ENCODE data around the gene C2orf92.
"Not testable (repeated sequence)": the region's sequence is repeated elsewhere in the genome, so short reads cannot be mapped to it uniquely, and the experiment has no call there.

C2orf92 gene

GRCh38 chr2:97677480-97677879, 8.0 kb downstream of the C2orf92 start:
- Histone ChIP-seq H3K4me1 (ENCODE audit: control insufficient read depth, low read length) (peaks cover 3% of the 10 kb centered on the region; the same call in 1 of the 2 replicates), H3K79me2 (ENCODE audit: control insufficient read depth, low read length) (no peaks in the 10 kb centered on the region), H3K9me3 (ENCODE audit: control insufficient read depth, insufficient read depth, low read length) (no peaks in the 10 kb centered on the region), H4K20me1 (ENCODE audit: control insufficient read depth, insufficient read depth, low read depth, low read length) (no peaks in the 10 kb centered on the region), H3K36me3 (ENCODE audit: control insufficient read depth, low read length) (no peaks in the 10 kb centered on the region), H3K4me2 (ENCODE audit: low read length) (no peak overlapping the region), H3F3A (ENCODE audit: control insufficient read depth, insufficient read depth) (no peaks in the 10 kb centered on the region), H3K9me2 (replicated peaks; ENCODE audit: control insufficient read depth, low read length) (no peaks in the 10 kb centered on the region), H3K4me3 (ENCODE audit: low read length) (no peak overlapping the region), H3K27me3 (ENCODE audit: control insufficient read depth, low read length) (no peaks in the 10 kb centered on the region; the same call in 1 of the 2 replicates), H3K27ac (ENCODE audit: low read depth, low read length) (no peak overlapping the region)
- no peak for TF ChIP-seq EZH2phosphoT487 (IDR thresholded peaks at IDR 0.05; ENCODE audit: borderline replicate concordance, low read length)
- TF ChIP-seq CTCF (IDR thresholded peaks at IDR 0.05; ENCODE audit: low read depth, low read length, poor library complexity, severe bottlenecking) = no peak

- Histone ChIP-seq H3K4me2 (ENCODE audit: low read length) (no peak overlapping the region), H3K27me3 (ENCODE audit: control insufficient read depth, low read length) (no peaks in the 10 kb centered on the region; the same call in 1 of the 2 replicates), H3F3A (ENCODE audit: control insufficient read depth, insufficient read depth) (no peaks in the 10 kb centered on the region), H4K20me1 (ENCODE audit: control insufficient read depth, insufficient read depth, low read depth, low read length) (no peaks in the 10 kb centered on the region), H3K36me3 (ENCODE audit: control insufficient read depth, low read length) (no peaks in the 10 kb centered on the region), H3K9me3 (ENCODE audit: control insufficient read depth, insufficient read depth, low read length) (no peaks in the 10 kb centered on the region), H3K4me3 (ENCODE audit: low read length) (no peak overlapping the region), H3K4me1 (ENCODE audit: control insufficient read depth, low read length) (peaks cover 3% of the 10 kb centered on the region; the same call in 1 of the 2 replicates), H3K79me2 (ENCODE audit: control insufficient read depth, low read length) (no peaks in the 10 kb centered on the region), H3K9me2 (replicated peaks; ENCODE audit: control insufficient read depth, low read length) (no peaks in the 10 kb centered on the region), H3K27ac (ENCODE audit: low read depth, low read length) (no peak overlapping the region)
- TF ChIP-seq CTCF (IDR thresholded peaks at IDR 0.05; ENCODE audit: low read depth, low read length, poor library complexity, severe bottlenecking) (no peak), EZH2phosphoT487 (IDR thresholded peaks at IDR 0.05; ENCODE audit: borderline replicate concordance, low read length) (no peak)
These were observed 8.8 kb downstream of the C2orf92 start for GRCh38 chr2:97678298-97678697.

- not testable (repeated sequence) for H3K36me3 ChIP-seq (ENCODE audit: control insufficient read depth, low read length); H3K9me2 ChIP-seq (replicated peaks; ENCODE audit: control insufficient read depth, low read length); H3K4me2 ChIP-seq (ENCODE audit: low read length); H3K27me3 ChIP-seq (ENCODE audit: control insufficient read depth, low read length); H3K27ac ChIP-seq (ENCODE audit: low read depth, low read length); H3K4me3 ChIP-seq (ENCODE audit: low read length); H3K79me2 ChIP-seq (ENCODE audit: control insufficient read depth, low read length); H4K20me1 ChIP-seq (ENCODE audit: control insufficient read depth, insufficient read depth, low read depth, low read length); H3K9me3 ChIP-seq (ENCODE audit: control insufficient read depth, insufficient read depth, low read length); H3F3A ChIP-seq (ENCODE audit: control insufficient read depth, insufficient read depth); H3K4me1 ChIP-seq (ENCODE audit: control insufficient read depth, low read length)
These were observed 17.7 kb downstream of the C2orf92 start for GRCh38 chr2:97687235-97687634.

DNA sequence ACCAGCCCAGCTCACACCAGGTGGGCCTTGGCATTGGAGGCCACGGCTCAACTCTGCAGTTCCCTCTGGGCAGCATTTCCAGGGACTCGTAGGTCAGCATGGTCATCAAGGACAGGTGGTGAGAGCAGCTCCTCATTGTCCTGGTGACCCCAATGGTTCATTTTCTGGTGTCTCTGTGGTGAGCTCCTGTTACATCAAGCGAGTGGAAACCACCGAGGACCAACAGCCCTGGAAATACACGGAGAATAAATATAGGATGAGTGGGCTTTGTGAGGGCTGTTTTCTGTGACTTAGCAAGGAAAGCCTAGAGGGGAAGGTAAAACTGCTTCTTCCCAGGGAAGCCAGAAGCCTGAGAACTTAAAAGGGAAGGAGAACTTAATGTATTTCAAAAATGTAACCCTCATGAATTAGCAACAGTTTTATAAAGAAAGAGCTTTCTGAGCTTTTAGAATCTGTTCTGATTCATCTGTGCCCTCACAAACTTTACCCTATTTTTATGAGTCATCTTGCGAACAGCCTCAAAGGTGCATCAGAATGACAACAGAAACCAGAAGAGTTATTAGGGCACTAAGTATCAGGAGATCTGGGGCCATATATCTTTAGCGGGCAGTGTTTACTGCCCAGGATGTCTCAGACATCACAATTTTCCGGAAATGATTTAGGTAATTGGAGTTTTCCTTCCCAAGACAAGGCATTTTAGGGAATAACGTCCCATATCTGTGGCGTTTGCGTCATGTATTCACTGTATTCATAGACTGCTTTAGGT, 18.7 kb downstream of the C2orf92 start:
- Histone ChIP-seq H3K4me2 (ENCODE audit: low read length) (no peak overlapping the region), H3K27me3 (ENCODE audit: control insufficient read depth, low read length) (peaks cover 6% of the 10 kb centered on the region), H3K4me3 (ENCODE audit: low read length) (no peak overlapping the region), H3K79me2 (ENCODE audit: control insufficient read depth, low read length) (no peaks in the 10 kb centered on the region), H4K20me1 (ENCODE audit: control insufficient read depth, insufficient read depth, low read depth, low read length) (no peaks in the 10 kb centered on the region), H3K4me1 (ENCODE audit: control insufficient read depth, low read length) (peaks cover 8% of the 10 kb centered on the region), H3K9me2 (replicated peaks; ENCODE audit: control insufficient read depth, low read length) (no peaks in the 10 kb centered on the region), H3F3A (ENCODE audit: control insufficient read depth, insufficient read depth) (no peaks in the 10 kb centered on the region), H3K9me3 (ENCODE audit: control insufficient read depth, insufficient read depth, low read length) (no peaks in the 10 kb centered on the region), H3K36me3 (ENCODE audit: control insufficient read depth, low read length) (no peaks in the 10 kb centered on the region), H3K27ac (ENCODE audit: low read depth, low read length) (no peak overlapping the region)
- no peak for TF ChIP-seq CTCF (IDR thresholded peaks at IDR 0.05; ENCODE audit: low read depth, low read length, poor library complexity, severe bottlenecking)
- TF ChIP-seq EZH2phosphoT487 (IDR thresholded peaks at IDR 0.05; ENCODE audit: borderline replicate concordance, low read length) = no peak
